BLaER1 (cell line): Measurements from ENCODE around the gene BCL2L15.

ENCODE experiments used
- H3K27ac ChIP-seq: shearing (Covaris generic); formaldehyde crosslinking; 2 replicates; pipeline ENCODE4 v1.8.1; 2022
- H3K27me3 ChIP-seq: shearing (Covaris generic); formaldehyde crosslinking; 2 replicates; pipeline ENCODE4 v1.8.1; 2022
- H3K36me3 ChIP-seq: shearing (Covaris generic); formaldehyde crosslinking; 2 replicates; pipeline ENCODE4 v1.8.1; 2022
- H3K4me1 ChIP-seq: shearing (Covaris generic); formaldehyde crosslinking; 2 replicates; pipeline ENCODE4 v1.8.1; 2022
- H3K4me2 ChIP-seq: shearing (Covaris generic); formaldehyde crosslinking; 2 replicates; pipeline ENCODE4 v1.8.1; 2022
- H3K4me3 ChIP-seq: shearing (Covaris generic); formaldehyde crosslinking; 2 replicates; pipeline ENCODE4 v1.8.1; 2022
- H3K9ac ChIP-seq: shearing (Covaris generic); formaldehyde crosslinking; 2 replicates; pipeline ENCODE4 v1.8.1; 2022
- H3K9me3 ChIP-seq: shearing (Covaris generic); formaldehyde crosslinking; 2 replicates; pipeline ENCODE4 v1.8.1; 2022
- H4K20me1 ChIP-seq: shearing (Covaris generic); formaldehyde crosslinking; 2 replicates; pipeline ENCODE4 v1.8.1; 2022
- Cebpa-rat ChIP-seq: shearing (Covaris generic); IDR thresholded peaks from 2 replicates; pipeline ENCODE4 v1.8.1; 2022

Gene BCL2L15

DNA sequence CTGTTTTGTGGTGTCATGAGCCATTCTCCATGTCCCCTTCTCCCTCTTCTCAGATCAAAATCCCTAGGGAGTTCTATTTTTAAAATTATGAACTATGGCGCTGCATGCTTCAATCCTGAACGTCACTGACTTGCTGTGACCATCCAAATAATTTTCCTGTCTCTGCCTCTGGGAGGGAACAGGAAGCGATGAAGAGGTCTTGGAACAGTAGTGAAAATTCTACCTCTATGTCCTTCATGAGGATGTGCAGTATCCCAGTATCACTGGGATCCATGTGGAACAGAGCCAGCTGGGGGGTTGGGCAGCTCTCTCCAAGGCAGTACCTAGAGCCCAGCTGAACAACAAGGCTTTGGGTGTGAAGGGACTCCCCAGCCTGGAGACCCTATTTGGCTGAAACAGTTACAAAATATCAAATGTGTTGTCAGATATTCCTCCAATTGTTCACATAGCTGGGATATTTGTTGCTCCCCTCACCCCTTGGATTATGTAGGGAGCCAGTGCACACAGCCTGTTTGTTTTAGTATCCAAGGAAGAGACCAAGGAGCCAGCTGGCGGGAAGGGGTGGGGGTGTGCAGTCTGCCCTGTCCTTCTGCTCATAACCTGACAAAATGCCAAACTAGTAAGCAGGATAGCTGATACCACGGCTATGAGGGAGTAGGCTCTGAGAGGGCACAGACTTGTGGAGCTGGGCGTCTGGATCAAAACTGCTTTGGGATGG is 25.4 kb upstream of the BCL2L15 start:
- TF ChIP-seq Cebpa-rat: no peak
- H3K4me1 ChIP-seq: 0 out of 2 replicates have a peak, but pooled peaks cover 4% of the 10 kb centered on the region
- H3K36me3 ChIP-seq: peaks cover 64% of the 10 kb centered on the region
- H3K27me3 ChIP-seq: no peaks in the 10 kb centered on the region; the same call in 1 of the 2 replicates
- no peak overlapping the region for H3K27ac ChIP-seq
- no peak overlapping the region for H3K4me2 ChIP-seq
- H3K9ac ChIP-seq: no peak overlapping the region
- H4K20me1 ChIP-seq: no peaks in the 10 kb centered on the region
- H3K9me3 ChIP-seq: no peaks in the 10 kb centered on the region
- no peak overlapping the region for H3K4me3 ChIP-seq

DNA sequence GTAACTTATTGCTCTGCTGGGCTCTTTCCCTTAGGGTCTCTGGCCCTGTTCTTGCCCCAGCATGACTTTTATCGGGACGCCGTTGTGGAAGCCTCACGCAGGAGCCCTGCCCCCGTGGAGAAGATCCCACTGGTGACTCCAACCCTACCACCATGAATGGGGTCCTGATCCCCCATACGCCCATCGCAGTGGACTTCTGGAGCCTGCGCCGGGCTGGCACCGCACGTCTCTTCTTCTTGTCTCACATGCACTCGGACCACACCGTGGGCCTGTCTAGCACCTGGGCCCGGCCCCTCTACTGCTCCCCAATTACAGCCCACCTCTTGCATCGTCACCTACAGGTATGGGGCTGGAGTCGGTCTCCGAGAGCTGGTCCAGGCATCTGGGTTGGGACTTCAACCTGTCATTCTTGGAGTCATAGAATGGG is 18.1 kb upstream of the BCL2L15 start:
- Histone ChIP-seq H3K27me3 (no peaks in the 10 kb centered on the region), H3K9ac (peak overlapping the region; percentile 86), H3K4me1 (peaks cover 47% of the 10 kb centered on the region), H3K9me3 (no peaks in the 10 kb centered on the region), H3K4me2 (peak overlapping the region; percentile 92), H4K20me1 (no peaks in the 10 kb centered on the region), H3K36me3 (peaks cover 56% of the 10 kb centered on the region), H3K27ac (peak overlapping the region; percentile 84), H3K4me3 (peak overlapping the region; percentile 88)
- no peak for TF ChIP-seq Cebpa-rat

DNA sequence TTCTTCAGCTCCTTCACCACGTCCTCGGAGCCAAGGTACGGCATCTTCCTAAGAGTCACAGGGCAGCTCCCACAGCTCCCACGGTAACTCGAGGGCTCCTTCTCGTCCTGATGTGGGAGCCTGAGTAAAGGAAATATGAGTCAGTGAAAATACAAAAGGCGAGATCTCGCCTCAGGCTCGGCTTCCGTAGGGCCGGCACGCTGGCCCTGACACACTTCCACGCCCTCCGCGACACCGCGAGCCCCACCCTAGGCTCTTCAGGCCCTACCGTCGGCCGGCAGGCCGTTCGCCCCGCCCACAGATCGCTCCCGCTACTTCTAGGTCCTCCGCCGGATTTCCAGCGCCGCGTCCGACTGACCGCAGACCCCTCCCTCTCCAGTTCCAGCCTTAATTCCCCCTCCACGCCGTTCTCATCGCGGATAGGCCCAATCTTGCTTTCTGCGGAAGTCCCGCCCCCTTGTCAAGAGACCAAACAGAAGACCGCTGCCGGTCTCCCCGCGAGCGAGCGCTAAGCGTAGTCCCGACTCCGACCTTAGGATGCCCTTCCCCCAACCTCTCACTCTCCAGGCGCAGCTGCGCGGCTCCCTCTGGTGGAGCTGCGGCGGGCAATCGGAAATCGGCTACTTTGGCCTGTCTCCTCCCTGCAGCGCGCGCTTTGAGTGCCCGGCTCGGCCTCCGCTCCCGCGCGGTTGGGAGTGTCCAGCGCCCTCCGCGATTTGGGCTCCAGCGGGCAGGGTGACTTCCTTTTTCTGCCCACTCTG is 17.5 kb upstream of the BCL2L15 start, which contains the start of the genes AP4B1 and DCLRE1B:
AP4B1 (minus strand) TSS at position 126 of the 761 bp plus-strand sequence; CDS start at position 44, 82 bp downstream.
DCLRE1B (plus strand) TSS at position 653 of the 761 bp plus-strand sequence. CDS start 261 bp downstream, outside the sequence.
- H4K20me1 ChIP-seq: no peaks in the 10 kb centered on the region
- H3K4me2 ChIP-seq: peak within 1 kb of the TSS; percentile 92
- H3K36me3 ChIP-seq: peaks cover 56% of the 10 kb centered on the region
- H3K4me3 ChIP-seq: peak within 1 kb of the TSS; percentile 88
- H3K4me1 ChIP-seq: peaks cover 47% of the 10 kb centered on the region
- peak within 1 kb of the TSS; percentile 84 for H3K27ac ChIP-seq
- no peaks in the 10 kb centered on the region for H3K27me3 ChIP-seq
- H3K9me3 ChIP-seq: no peaks in the 10 kb centered on the region
- peak; percentile 6; the same call in 1 of the 2 replicates for TF ChIP-seq Cebpa-rat
- H3K9ac ChIP-seq: peak within 1 kb of the TSS; percentile 86

DNA sequence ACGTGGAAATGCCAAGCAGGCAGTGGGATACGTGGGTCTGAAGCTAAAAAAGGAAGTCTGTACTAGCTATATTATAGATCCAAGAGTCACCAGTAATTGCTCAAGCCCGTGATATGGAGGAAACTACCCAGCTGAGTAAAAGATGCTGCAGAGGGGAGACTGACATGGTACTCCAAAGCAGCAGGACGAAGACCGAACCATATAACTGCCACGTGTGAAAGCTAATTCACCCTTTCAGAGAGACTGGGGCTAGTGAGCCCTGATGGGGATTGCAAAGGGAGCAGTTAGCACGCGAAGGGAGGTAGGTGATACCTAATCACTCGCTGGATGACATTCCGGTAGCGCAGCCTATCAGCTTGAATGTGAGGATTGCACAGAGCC is 16.9 kb upstream of the BCL2L15 start:
- H3K9ac ChIP-seq: peak overlapping the region; percentile 86
- peak overlapping the region; percentile 83 for H3K4me2 ChIP-seq
- H3K27ac ChIP-seq: peak overlapping the region; percentile 83
- peaks cover 47% of the 10 kb centered on the region for H3K4me1 ChIP-seq
- no peaks in the 10 kb centered on the region for H4K20me1 ChIP-seq
- H3K9me3 ChIP-seq: no peaks in the 10 kb centered on the region
- H3K4me3 ChIP-seq: peak overlapping the region; percentile 88
- H3K36me3 ChIP-seq: peaks cover 57% of the 10 kb centered on the region
- no peaks in the 10 kb centered on the region for H3K27me3 ChIP-seq
- TF ChIP-seq Cebpa-rat: no peak

DNA sequence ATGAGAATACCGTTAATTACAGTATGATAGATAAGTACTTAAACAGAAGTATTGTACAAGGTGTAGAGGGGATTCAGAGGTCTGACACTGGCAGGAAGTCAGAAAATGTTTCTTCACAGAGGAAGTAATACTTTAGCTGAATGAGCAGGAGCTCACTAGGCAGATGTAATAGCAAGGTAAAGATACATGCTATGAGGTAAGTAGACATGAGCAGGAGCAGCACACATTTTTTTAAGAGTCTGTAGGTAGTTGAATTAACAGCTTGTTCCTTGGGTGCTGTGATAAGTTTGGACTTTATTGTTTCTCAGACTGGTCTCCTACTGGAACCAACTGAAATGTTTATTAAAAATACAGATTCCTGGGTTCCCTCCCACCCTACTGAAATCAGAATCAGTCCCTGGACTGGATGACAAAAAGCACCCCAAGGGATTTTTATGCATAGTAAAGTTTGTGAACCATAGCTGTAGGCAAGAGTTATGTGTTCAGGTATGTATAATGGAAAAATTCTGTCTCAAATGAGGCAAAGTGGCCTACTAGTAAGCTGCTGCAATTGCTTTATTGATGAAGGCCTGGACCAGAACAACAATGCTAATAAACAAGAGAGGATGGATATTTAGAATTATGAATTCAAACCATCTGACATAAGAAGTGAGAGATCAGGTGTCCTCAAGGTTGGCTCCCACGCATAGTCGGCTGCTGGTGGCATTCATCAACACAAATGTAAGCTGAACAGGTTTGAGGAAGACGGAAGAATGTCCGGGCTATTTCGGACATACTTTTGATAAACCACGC is 16.3 kb upstream of the BCL2L15 start:
- H3K9ac ChIP-seq: peak overlapping the region; percentile 86
- H3K27ac ChIP-seq: peak overlapping the region; percentile 83
- H3K4me3 ChIP-seq: peak overlapping the region; percentile 88

DNA sequence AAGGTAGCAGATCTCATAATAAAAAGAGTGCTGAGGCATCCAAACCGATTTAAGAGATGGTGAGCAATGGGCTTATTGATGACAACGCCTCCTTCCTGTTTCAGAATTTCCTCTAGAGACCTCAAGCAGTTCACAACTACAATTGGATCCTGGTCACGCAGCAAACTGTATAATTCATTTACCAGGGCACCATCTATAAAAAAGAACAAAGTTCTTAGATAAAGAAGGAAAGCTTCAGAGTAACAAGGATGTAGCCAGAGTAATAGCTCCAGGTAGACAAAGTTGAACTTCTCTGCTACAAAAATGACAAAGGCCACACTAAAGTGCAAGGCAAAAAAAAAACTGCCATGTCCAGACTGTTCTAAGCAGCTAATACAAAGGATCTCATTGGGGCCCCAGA is 13.8 kb upstream of the BCL2L15 start:
- H3K4me3 ChIP-seq: no peak overlapping the region
- peaks cover 64% of the 10 kb centered on the region for H3K36me3 ChIP-seq
- no peaks in the 10 kb centered on the region for H4K20me1 ChIP-seq

More for the DNA sequence above, 16.3 kb upstream of the BCL2L15 start:
- no peaks in the 10 kb centered on the region for H3K9me3 ChIP-seq
- no peaks in the 10 kb centered on the region for H3K27me3 ChIP-seq
- H3K4me1 ChIP-seq: peaks cover 47% of the 10 kb centered on the region
- peaks cover 60% of the 10 kb centered on the region for H3K36me3 ChIP-seq
- H3K4me2 ChIP-seq: peak overlapping the region; percentile 83
- no peak for TF ChIP-seq Cebpa-rat
- H4K20me1 ChIP-seq: no peaks in the 10 kb centered on the region

DNA sequence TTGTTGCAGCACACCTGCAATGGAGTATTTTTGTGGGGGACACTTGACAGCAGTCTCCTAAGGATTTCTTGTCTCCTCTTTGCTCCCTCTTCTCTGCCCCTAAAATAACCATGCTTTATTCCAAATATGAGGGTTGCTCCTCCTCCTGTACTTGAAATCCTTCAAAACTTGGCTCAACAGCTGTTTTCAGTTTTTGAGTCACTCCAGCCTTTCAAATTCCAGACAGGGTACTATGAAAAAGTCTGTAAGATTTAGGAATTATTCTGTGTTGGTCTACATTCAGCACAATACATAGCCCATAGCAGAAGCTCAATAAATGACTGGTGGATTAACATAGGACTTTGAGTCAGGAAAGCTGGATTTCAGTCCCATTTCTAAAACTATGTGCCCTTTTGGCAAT is 11.7 kb upstream of the BCL2L15 start:
- no peak for TF ChIP-seq Cebpa-rat
- no peaks in the 10 kb centered on the region for H3K9me3 ChIP-seq
- H3K4me1 ChIP-seq: peaks cover 24% of the 10 kb centered on the region
- no peak overlapping the region for H3K27ac ChIP-seq
- peaks cover 85% of the 10 kb centered on the region for H3K36me3 ChIP-seq
- H3K9ac ChIP-seq: no peak overlapping the region
- no peak overlapping the region for H3K4me2 ChIP-seq
- no peak overlapping the region for H3K4me3 ChIP-seq
- H4K20me1 ChIP-seq: no peaks in the 10 kb centered on the region
- H3K27me3 ChIP-seq: no peaks in the 10 kb centered on the region

More for the DNA sequence above, 13.8 kb upstream of the BCL2L15 start:
- TF ChIP-seq Cebpa-rat: no peak
- Histone ChIP-seq H3K9ac (no peak overlapping the region), H3K27me3 (no peaks in the 10 kb centered on the region), H3K4me1 (peaks cover 31% of the 10 kb centered on the region), H3K27ac (no peak overlapping the region), H3K9me3 (no peaks in the 10 kb centered on the region), H3K4me2 (no peak overlapping the region)

DNA sequence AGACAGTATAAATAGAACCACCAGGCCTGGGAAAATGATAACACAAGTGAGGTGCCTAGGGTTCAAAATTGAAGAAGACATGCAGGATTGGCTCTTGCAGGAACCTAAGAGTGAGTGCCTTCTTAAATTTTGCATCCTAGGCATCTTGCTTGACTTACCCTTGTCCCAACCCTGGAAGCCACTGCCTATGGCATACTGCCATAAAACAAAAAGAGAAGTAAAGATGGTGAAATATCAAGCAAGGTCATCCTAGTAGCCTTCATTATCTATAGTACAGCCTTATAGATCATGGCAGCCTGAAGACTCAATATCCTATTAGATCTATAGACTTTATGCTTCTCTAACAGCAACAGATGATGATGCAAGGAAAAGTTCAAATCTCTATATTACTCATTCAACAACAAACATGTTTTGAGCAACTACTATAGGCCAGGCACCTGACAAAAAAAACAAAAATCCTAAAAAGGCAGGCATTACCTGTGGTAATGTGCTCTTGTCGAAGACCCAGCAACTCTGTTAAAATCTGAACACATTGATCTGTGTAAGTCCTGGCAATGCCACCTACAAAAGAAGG is 10.9 kb upstream of the BCL2L15 start:
- Histone ChIP-seq H3K4me1 (peaks cover 16% of the 10 kb centered on the region), H3K4me2 (no peak overlapping the region), H4K20me1 (no peaks in the 10 kb centered on the region), H3K36me3 (peaks cover 89% of the 10 kb centered on the region), H3K9ac (no peak overlapping the region), H3K9me3 (no peaks in the 10 kb centered on the region), H3K4me3 (no peak overlapping the region), H3K27ac (no peak overlapping the region), H3K27me3 (no peaks in the 10 kb centered on the region)
- no peak for TF ChIP-seq Cebpa-rat

DNA sequence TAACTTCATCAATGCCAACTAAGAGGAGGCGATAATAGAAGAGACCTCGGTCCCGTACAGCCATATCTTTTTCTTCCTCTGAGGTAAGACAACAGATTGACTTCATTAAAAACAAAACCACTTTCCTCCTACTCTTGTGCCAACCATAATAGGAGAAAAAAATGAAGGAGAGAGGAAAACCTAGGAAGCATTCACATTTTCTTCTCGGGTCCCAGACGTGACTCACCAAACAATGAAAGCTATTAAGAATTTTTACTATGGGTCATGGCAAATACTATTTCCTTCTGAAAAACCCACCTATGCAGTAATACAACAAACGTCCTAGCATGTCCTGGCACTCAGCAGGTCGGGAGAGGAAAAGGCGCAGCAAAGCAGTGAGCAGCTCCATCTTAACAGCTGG is 8.6 kb upstream of the BCL2L15 start:
- TF ChIP-seq Cebpa-rat: no peak
- no peak overlapping the region for H3K4me2 ChIP-seq
- peaks cover 14% of the 10 kb centered on the region for H3K4me1 ChIP-seq
- no peak overlapping the region for H3K9ac ChIP-seq
- H4K20me1 ChIP-seq: no peaks in the 10 kb centered on the region
- no peak overlapping the region for H3K4me3 ChIP-seq
- H3K9me3 ChIP-seq: no peaks in the 10 kb centered on the region
- H3K27ac ChIP-seq: no peak overlapping the region
- H3K36me3 ChIP-seq: peaks cover 74% of the 10 kb centered on the region
- no peaks in the 10 kb centered on the region for H3K27me3 ChIP-seq
